RWPE1 (cell line): ENCODE measurements around the gene L3MBTL3.
A peak's percentile ranks its signal among the peaks of the same experiment; 100 is the strongest.

Experiments used
- CTCF ChIA-PET: fragments of 350-600 bp; sonication (Branson Sonifier 250); formaldehyde crosslinking; extraction: SDS; loops from one replicate; lab custom pipeline; 2021; lab: Yijun Ruan, JAX
- POLR2A ChIA-PET: fragments of 400-600 bp; formaldehyde crosslinking; extraction: SDS; loops from one replicate; lab custom pipeline; 2020; ENCODE audit warnings: antibody characterized with exemption; ENCODE audit not compliant: low non-redundant PET; lab: Yijun Ruan, JAX
- DNase-seq: peaks from one replicate; pipeline ENCODE4 v3.0.0; 2012; ENCODE audit warnings: low spot score
- H3K27ac ChIP-seq: fragments of 450-650 bp; 2 replicates; pipeline ENCODE4 v1.5.1; 2017
- TF ChIP-seq, protein P1 (sequence below): fragments of 450-650 bp; conservative IDR thresholded peaks from 2 replicates; pipeline ENCODE4 v1.5.1; 2017; ENCODE audit warnings: low read depth, mild to moderate bottlenecking

Gene L3MBTL3

GRCh38 chr6:130034378-130035146, 16.2 kb downstream of the L3MBTL3 start:
- CTCF ChIA-PET: interaction anchor here (0.5 to 0.8 kb wide), 2 partner anchors 50 to 688 kb away, joined by 3 read pairs; no protein-coding TSS in a partner anchor
- TF ChIP-seq, protein P1, sequence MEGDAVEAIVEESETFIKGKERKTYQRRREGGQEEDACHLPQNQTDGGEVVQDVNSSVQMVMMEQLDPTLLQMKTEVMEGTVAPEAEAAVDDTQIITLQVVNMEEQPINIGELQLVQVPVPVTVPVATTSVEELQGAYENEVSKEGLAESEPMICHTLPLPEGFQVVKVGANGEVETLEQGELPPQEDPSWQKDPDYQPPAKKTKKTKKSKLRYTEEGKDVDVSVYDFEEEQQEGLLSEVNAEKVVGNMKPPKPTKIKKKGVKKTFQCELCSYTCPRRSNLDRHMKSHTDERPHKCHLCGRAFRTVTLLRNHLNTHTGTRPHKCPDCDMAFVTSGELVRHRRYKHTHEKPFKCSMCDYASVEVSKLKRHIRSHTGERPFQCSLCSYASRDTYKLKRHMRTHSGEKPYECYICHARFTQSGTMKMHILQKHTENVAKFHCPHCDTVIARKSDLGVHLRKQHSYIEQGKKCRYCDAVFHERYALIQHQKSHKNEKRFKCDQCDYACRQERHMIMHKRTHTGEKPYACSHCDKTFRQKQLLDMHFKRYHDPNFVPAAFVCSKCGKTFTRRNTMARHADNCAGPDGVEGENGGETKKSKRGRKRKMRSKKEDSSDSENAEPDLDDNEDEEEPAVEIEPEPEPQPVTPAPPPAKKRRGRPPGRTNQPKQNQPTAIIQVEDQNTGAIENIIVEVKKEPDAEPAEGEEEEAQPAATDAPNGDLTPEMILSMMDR: no peak
- DNase-seq: no peak
- POLR2A ChIA-PET: no interaction called here
- H3K27ac ChIP-seq: no peak overlapping the region

- TF ChIP-seq, protein P1: no peak
- ChIA-PET POLR2A (no interaction called here), CTCF (interaction anchor here (0.8 kb wide), 1 partner anchor 688 kb away, joined by 3 read pairs; no protein-coding TSS in a partner anchor)
- no peak for DNase-seq
- no peak overlapping the region for H3K27ac ChIP-seq
Measured at GRCh38 chr6:130035211-130035610, 16.8 kb downstream of the L3MBTL3 start.

DNA sequence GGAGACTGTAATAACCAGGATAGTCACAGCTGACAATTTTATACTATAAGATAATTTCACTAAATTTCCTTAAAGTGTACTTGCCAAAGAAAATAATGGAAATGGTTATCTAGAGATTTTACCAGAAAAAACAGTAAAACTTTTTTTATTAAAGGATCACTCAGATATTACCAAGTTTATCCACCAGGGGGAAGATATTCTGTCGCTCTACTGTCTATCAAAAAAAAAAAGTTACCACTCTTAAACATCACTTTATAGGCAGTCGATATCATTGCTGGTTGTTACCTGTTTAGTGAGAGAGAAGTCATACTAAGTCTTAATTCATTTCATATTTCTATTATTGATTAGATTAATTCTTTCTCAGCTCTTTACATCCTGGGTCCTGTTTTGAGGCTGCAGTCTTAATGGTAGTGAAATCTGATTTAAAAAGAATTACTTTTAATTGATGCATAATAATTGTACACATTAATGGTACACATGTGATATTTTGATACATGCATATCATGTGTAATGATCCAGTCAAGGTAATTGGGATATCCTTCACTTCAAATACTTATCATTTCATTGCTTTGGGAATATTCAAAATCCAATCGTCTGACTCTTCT, 18.9 kb downstream of the L3MBTL3 start:
- no peak for DNase-seq
- H3K27ac ChIP-seq: no peak overlapping the region
- TF ChIP-seq, protein P1: peak; percentile 46
- ChIA-PET CTCF (interaction anchor here (0.6 to 0.7 kb wide), 7 partner anchors 26 to 1533 kb away, joined by 3 to 4 read pairs (median 4); no protein-coding TSS in a partner anchor), POLR2A (no interaction called here)

- DNase-seq: no peak
- no peak overlapping the region for H3K27ac ChIP-seq
- TF ChIP-seq, protein P1: no peak
- CTCF ChIA-PET: no interaction called here
- POLR2A ChIA-PET: no interaction called here
Measured at GRCh38 chr6:130041594-130041993, 23.2 kb downstream of the L3MBTL3 start.

DNA sequence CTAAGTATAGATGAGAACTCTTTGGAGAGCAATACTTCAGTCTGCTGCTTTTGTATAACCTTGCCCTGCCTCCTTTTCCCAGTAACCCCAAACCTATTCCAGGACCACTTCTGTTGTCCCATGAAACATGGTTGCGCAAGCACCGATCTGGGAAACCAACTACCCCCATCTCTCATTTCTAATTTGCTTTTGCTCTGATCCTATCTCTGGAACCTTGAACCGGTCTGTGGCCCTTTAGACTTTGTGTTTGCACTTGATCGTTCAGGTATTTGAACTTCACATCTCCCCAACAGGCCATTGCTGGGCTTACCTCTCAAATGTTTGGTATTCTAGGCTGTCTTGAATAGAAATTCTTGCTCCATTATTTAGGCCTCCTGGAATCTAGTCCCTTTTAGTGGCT, 25.0 kb downstream of the L3MBTL3 start:
- no peak for DNase-seq
- TF ChIP-seq, protein P1: no peak
- H3K27ac ChIP-seq: no peak overlapping the region
- POLR2A ChIA-PET: no interaction called here
- CTCF ChIA-PET: no interaction called here

DNA sequence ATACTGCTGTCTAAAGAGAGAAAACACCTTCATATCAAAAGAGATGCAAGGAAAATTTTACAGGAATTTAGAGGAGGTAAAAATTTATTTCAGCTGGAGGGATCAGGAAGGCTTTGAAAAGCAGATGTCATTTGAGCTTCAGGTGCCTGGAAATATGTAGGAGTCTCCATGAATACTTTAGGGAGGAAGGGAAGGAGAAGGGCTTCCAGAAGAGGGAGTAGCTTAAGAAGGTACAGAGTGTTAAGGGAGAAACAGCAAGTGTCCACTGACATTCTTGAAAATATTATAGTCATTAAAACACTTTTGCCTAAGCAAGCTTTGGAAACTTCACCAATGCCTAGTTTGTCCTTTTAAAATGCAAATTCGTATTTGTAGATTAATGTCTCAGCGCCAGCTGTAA, 27.2 kb downstream of the L3MBTL3 start:
- POLR2A ChIA-PET: no interaction called here
- TF ChIP-seq, protein P1: no peak
- DNase-seq: no peak
- H3K27ac ChIP-seq: no peak overlapping the region
- CTCF ChIA-PET: no interaction called here
